SK-N-SH (cell line): ENCODE measurements around the gene RPS10. TPM values are rescaled to one million over a fixed set of nuclear protein-coding genes. Genes with fewer than 3 reads are reported as not detected.

Source experiments
- CTCF ChIA-PET: fragments of 300-600, 350-600 bp; formaldehyde crosslinking; extraction: SDS; loops from one replicate; lab custom pipeline; 2021; lab: Yijun Ruan, JAX
- POLR2A ChIA-PET: fragments of 350-600 bp; sonication (Branson Sonifier 250); formaldehyde crosslinking; extraction: SDS; loops from one replicate; lab custom pipeline; 2020; ENCODE audit warnings: antibody characterized with exemption, inconsistent platforms; lab: Yijun Ruan, JAX
- DNase-seq: peaks from one replicate; pipeline ENCODE4 v3.0.0; 2012
- H2AFZ ChIP-seq: fragments of 200-600 bp; sonication (generic); 2 replicates; pipeline ENCODE4 v1.8.1; 2016; ENCODE audit warnings: antibody characterized with exemption, mild to moderate bottlenecking, low read depth
- H3F3A ChIP-seq: fragments of 200-600 bp; sonication (generic); replicated peaks from 2 replicates; pipeline ENCODE3; 2016; ENCODE audit warnings: antibody characterized with exemption, mild to moderate bottlenecking; ENCODE audit not compliant: insufficient read depth
- H3K27ac ChIP-seq, 2 experiments: fragments of 200-500 bp in 1 of 2; fragments of 200-600 bp in 1 of 2; sonication (Bioruptor generic) in 1 of 2; sonication (generic), shearing (Covaris generic) in 1 of 2; 2 replicates each; pipeline versions ENCODE4 v1.5.1 to v1.6.1; 2014 to 2016; ENCODE audit warnings: low read depth in 2 of 2, inconsistent platforms in 1 of 2, low read length in 1 of 2, mild to moderate bottlenecking in 1 of 2, mixed read lengths in 1 of 2
- H3K27me3 ChIP-seq: fragments of 200-600 bp; sonication (generic), shearing (Covaris generic); 2 replicates; pipeline ENCODE4 v1.6.1; 2016; ENCODE audit warnings: mixed run types; ENCODE audit not compliant: insufficient read depth
- H3K36me3 ChIP-seq, 2 experiments: fragments of 200-500 bp in 1 of 2; fragments of 200-600 bp in 1 of 2; sonication (Bioruptor generic) in 1 of 2; sonication (generic) in 1 of 2; replicated peaks in 1 of 2; 2 replicates each; pipeline versions ENCODE3 to v1.5.1; 2014 to 2016; ENCODE audit warnings: low read length in 1 of 2, mild to moderate bottlenecking in 1 of 2; ENCODE audit not compliant: insufficient read depth in 2 of 2, control insufficient read depth in 1 of 2
- H3K4me1 ChIP-seq, 2 experiments: fragments of 200-500 bp in 1 of 2; fragments of 200-600 bp in 1 of 2; sonication (Bioruptor generic) in 1 of 2; sonication (generic), shearing (Covaris generic) in 1 of 2; 2 replicates each; pipeline versions ENCODE4 v1.5.1 to v1.6.1; 2014 to 2016; ENCODE audit warnings: low read depth in 1 of 2, low read length in 1 of 2, mixed run types in 1 of 2; ENCODE audit not compliant: insufficient read depth in 2 of 2, control insufficient read depth in 1 of 2
- H3K4me2 ChIP-seq: fragments of 200-600 bp; sonication (generic), shearing (Covaris generic); 2 replicates; pipeline ENCODE4 v1.6.1; 2017; ENCODE audit warnings: mixed run types
- H3K4me3 ChIP-seq, 2 experiments: fragments of 200-500 bp in 1 of 2; fragments of 200-600 bp in 1 of 2; sonication (Bioruptor generic) in 1 of 2; sonication (generic), shearing (Covaris generic) in 1 of 2; 2 replicates each; pipeline versions ENCODE4 v1.5.1 to v1.8.1; 2014 to 2016; ENCODE audit warnings: low read depth in 2 of 2, inconsistent platforms in 1 of 2, low read length in 1 of 2, mild to moderate bottlenecking in 1 of 2, mixed read lengths in 1 of 2, moderate library complexity in 1 of 2
- H3K79me2 ChIP-seq: fragments of 200-600 bp; sonication (generic); 2 replicates; pipeline ENCODE4 v1.8.1; 2017; ENCODE audit warnings: mild to moderate bottlenecking; ENCODE audit not compliant: insufficient read depth
- H3K9ac ChIP-seq: fragments of 200-600 bp; sonication (generic); 2 replicates; pipeline ENCODE4 v1.6.1; 2017; ENCODE audit warnings: mixed run types
- H3K9me2 ChIP-seq: fragments of 200-600 bp; sonication (generic); 2 replicates; pipeline ENCODE4 v1.6.1; 2017; ENCODE audit warnings: mixed run types
- H3K9me3 ChIP-seq: fragments of 200-600 bp; sonication (generic); 2 replicates; pipeline ENCODE4 v1.6.1; 2017; ENCODE audit warnings: mixed run types, mild to moderate bottlenecking, moderate library complexity
- H4K20me1 ChIP-seq: fragments of 200-600 bp; sonication (generic); 2 replicates; pipeline ENCODE4 v1.6.1; 2017; ENCODE audit warnings: mild to moderate bottlenecking, mixed run types; ENCODE audit not compliant: insufficient read depth
- CHD2 ChIP-seq: fragments of 150-350 bp; IDR thresholded peaks from 2 replicates; pipeline ENCODE4 v1.6.1; 2018; ENCODE audit warnings: low read length; ENCODE audit not compliant: partially characterized antibody
- EP300 ChIP-seq, 2 experiments: IDR thresholded peaks; 2 replicates each; pipeline versions ENCODE4 v1.4.0 to v1.6.1; 2012; ENCODE audit warnings: borderline replicate concordance in 1 of 2, low read depth in 1 of 2, low read length in 1 of 2
- EZH2phosphoT487 ChIP-seq: fragments of 200-600 bp; sonication (generic); IDR thresholded peaks from 2 replicates; pipeline ENCODE4 v1.6.1; 2017; ENCODE audit warnings: low read depth, mixed run types, mild to moderate bottlenecking, antibody characterized with exemption, moderate library complexity, borderline replicate concordance
- FOXJ3 ChIP-seq: sonication (generic); formaldehyde crosslinking; IDR thresholded peaks from 2 replicates; pipeline ENCODE4 v1.5.1; 2020; ENCODE audit warnings: mild to moderate bottlenecking, missing genetic modification reagents
- GABPA ChIP-seq: IDR thresholded peaks from 2 replicates; pipeline ENCODE4 v1.4.0; 2012; ENCODE audit warnings: low read depth, mild to moderate bottlenecking
- GATA2 ChIP-seq: sonication (generic); formaldehyde crosslinking; IDR thresholded peaks from 2 replicates; pipeline ENCODE4 v1.5.0; 2020; ENCODE audit warnings: mild to moderate bottlenecking, missing genetic modification reagents
- MEF2A ChIP-seq: IDR thresholded peaks from 2 replicates; pipeline ENCODE4 v1.4.0; 2012; ENCODE audit warnings: low read depth, borderline replicate concordance
- MXI1 ChIP-seq: IDR thresholded peaks from 2 replicates; pipeline ENCODE4 v1.6.1; 2012; ENCODE audit warnings: mild to moderate bottlenecking, low read depth, low read length, improper control_type of control experiment
- NFIC ChIP-seq: IDR thresholded peaks from 2 replicates; pipeline ENCODE4 v1.4.0; 2012; ENCODE audit warnings: borderline replicate concordance
- NRF1 ChIP-seq: IDR thresholded peaks from 2 replicates; pipeline ENCODE4 v1.6.1; 2012; ENCODE audit warnings: low read depth, mild to moderate bottlenecking, low read length
- PBX3 ChIP-seq: IDR thresholded peaks from 2 replicates; pipeline ENCODE4; 2012
- RAD21 ChIP-seq: IDR thresholded peaks from 2 replicates; pipeline ENCODE4 v1.6.1; 2012; ENCODE audit warnings: mild to moderate bottlenecking, low read length
- RXRA ChIP-seq: IDR thresholded peaks from 2 replicates; pipeline ENCODE4 v1.4.0; 2012; ENCODE audit warnings: low read depth, mild to moderate bottlenecking, borderline replicate concordance
- SMC3 ChIP-seq: IDR thresholded peaks from 2 replicates; pipeline ENCODE4 v1.6.1; 2012; ENCODE audit warnings: low read depth, low read length, improper control_type of control experiment
- ZBTB33 ChIP-seq: IDR thresholded peaks from 2 replicates; pipeline ENCODE4 v1.4.0; 2012; ENCODE audit warnings: low read depth, borderline replicate concordance
- WGBS: methylation state at CpG from one replicate; pipeline ENCODE4 v1.1.6; 2017; ENCODE audit warnings: low lambda C conversion rate; 5-methylcytosine and 5-hydroxymethylcytosine counted together
- polyA plus RNA-seq, 3 experiments: library from polyadenylated mRNA; depleted of rRNA; stranded (reverse); fragments of >200 nt; gene quantifications; 2 replicates each; pipeline ENCODE4 v1.2.3, GENCODE V29; 2012

Gene RPS10
- polyA plus RNA-seq, 1 of the 3 experiments (the other 2 are of a cell fraction): 4,475 TPM

- H4K20me1 ChIP-seq: no peaks in the 10 kb centered on the region
- H3K27ac ChIP-seq: no peak overlapping the region
- no peaks in the 10 kb centered on the region for H3K36me3 ChIP-seq
- WGBS: 90% methylated on average over 4 of the region's 5 CpGs
- peaks cover 0 to 8% of the 10 kb centered on the region in 2 experiments; a peak in 1 of 4 replicates for H3K4me1 ChIP-seq
- ChIA-PET POLR2A (no interaction called here), CTCF (interaction anchor here (0.6 to 5.2 kb wide), 22 partner anchors 8 to 679 kb away, joined by 3 to 74 read pairs (median 6); partner anchors contain the start of genes SMIM29, SNRPC and SPDEF)
- H3K9ac ChIP-seq: no peak overlapping the region
- H3F3A ChIP-seq: no peaks in the 10 kb centered on the region
- H3K4me3 ChIP-seq: no peak overlapping the region
- DNase-seq: no peak
- no peak overlapping the region for H3K4me2 ChIP-seq
- H3K27me3 ChIP-seq: no peaks in the 10 kb centered on the region; the same call in 1 of the 2 replicates
- H3K79me2 ChIP-seq: no peaks in the 10 kb centered on the region
- no peak overlapping the region for H2AFZ ChIP-seq
- H3K9me3 ChIP-seq: no peaks in the 10 kb centered on the region
- TF ChIP-seq ZBTB33 (no peak), RXRA (no peak), NRF1 (no peak), NFIC (no peak), RAD21 (no peak), GABPA (no peak), GATA2 (no peak), EP300 (IDR thresholded peaks at IDR 0.05; ENCODE audit: borderline replicate concordance in 1 of 2, low read depth in 1 of 2, low read length in 1 of 2) (no peak), SMC3 (no peak), PBX3 (no peak), FOXJ3 (no peak), CHD2 (no peak), MEF2A (no peak), MXI1 (no peak), EZH2phosphoT487 (no peak)
- TF ChIP-seq, all 33 proteins: peak for 0
- H3K9me2 ChIP-seq: no peaks in the 10 kb centered on the region
Measured at GRCh38 chr6:34460796-34461507, 35.1 kb upstream of the RPS10 start.
